NCI-H2171 treated with DMSO at 0.1 percent for 48 hours (cell line): ENCODE measurements around the gene PACSIN1.

ENCODE experiments used
- DNase-seq: peaks from one replicate; lab custom pipeline; 2025; lab: John Stamatoyannopoulos, UW

PACSIN1 gene

DNA sequence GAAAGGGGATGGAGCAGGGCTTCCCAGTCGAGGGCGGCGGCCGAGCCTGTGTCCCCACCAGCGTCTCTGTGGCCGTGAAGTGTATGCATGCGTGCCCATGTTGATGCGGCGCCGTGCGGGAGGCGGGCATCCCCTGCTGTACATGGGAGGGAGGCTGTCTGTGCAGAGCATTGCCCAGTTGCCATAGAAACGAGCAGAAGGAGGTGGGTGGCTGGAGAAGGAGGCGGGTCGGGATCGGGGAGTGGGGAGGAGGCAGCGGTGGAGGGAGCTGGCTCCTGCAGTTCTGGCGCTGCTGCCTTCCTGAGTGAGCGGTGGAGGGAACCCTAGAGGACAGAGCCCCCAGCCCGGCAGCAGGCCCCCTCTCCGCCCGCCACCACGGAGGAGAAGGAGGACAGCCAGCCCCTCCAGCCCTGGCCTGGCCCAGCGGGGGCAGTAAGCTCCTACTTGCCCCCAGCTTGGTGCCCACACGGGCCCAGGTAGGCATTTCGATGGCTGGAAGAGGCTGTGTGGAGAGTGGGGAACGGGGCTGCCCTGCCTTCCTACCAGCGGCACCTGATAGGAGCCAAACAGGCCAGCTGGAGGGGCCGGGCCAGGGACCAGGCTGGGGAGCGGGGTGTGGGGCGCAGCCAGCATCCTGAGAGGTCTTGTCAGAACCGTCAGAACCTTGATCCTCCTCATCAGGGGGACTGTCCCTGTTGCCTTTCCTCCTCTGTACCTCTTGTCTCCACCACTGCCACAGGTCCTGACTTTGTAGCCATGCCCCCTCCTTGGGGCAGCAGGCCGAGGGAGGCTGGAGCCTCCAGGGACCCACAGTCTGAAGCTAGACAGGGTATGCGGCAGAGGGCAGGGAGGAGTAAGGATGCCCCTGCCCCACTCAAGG is 49.0 kb downstream of the PACSIN1 start:
- DNase-seq, result peak; percentile 7

DNA sequence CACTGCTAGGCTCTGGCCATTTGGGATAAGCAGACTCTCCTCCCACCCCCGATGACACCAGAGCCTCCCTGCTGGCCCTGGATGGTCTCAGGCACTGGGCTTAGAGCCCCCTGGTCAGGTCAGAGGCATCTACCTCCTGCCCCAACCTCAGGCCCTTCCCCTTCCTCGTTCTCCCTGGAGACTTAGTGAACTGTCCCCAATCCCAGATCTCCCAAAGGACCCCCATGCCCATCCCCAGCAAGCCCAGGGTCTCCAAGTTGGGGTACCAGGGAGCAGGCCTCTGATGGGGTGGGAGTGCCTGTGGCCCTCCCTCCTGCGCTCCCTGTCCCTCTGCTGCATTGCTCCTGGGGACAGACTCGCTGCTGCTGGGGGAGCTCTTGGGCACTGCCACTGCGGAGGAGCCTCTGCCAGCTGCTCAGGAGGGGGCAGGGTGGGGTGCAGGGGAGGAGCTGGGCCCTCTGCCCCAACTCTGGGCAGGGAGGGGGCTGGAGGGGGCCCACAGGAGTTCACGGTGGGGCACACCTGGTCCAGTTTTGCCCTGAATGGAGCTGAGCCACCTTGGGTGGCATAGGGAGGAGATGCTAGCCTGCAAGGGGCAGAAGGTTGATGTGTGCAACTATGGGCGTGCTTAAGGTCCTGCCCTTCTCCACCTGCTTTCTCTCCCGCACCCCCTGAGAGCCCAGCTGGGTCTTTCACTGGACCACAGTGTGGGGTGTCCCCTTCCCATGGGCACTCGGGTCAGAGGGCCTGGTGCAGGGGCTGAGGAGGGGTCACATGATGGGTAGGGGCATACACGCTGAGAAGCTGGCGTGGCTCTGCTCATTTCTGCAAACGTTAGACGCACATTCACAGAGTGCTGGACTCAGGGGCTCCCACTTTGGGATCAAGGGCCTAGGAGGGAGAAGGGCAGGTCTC is 49.9 kb downstream of the PACSIN1 start:
- no peak for DNase-seq

DNA sequence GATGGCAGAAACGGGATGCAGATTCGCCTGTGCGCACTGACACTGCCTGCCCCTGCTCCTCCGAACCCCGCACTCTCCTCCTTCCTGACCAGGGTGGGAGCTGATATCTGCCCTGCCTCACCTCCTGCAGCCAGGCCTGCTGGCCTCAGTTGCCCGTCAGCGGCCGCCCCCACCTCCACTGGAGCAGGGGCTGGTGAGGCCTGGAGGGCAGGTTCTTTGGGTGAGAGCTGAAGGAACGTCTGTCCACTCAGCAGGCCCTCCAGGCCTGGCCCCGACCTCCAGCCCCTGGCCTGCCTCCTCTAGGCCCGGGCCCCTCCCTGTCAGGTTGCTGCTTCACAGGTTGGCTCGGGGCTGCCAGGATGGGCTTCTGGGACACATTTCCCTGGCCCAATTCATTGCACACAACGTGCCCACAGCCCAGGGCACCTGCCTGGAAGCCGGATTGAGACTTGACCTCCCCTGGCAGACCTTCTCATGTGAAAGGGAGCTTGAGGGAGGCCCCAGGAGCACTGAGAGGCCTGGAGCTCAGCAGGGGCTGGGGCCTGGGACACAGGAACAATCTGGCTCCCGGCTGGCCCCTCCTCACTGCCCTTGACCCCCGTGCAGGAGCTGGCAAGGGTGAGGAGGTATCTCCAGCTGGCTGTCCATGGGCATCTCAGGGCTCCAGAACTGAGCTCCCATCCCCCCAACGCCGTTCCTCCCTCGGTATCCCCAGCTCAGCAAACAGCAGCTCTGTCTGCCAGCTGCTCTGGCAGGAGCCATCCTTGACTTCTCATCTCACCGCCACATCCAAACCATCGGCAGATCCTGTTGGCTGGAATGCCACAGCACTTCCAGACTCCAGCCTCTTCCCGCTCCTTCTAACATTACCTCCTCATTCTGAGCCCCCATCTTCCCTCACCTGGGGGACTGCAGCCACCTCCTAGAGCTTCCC is 50.8 kb downstream of the PACSIN1 start:
- no peak for DNase-seq

DNA sequence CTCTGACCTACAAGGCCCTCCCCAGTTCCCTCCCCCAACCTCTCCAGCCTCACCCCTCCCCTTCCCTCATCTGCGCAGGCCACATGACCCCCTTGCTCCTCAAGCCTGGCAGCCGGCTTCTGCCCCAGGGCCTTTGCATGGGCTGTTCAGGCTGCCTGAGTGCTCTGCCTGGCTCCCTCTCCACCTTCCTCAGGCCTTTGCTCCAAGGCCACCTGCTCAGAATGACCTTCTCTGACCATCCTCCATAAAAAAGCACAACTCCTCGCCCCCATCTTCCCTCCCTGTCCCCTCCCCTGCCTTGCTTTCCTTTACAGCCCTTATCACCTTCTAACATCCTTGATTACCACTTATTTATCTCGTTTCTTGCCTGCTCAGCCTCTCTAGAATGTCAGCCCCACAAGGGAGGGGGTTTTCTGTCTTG is 51.6 kb downstream of the PACSIN1 start:
- DNase-seq, result no peak

DNA sequence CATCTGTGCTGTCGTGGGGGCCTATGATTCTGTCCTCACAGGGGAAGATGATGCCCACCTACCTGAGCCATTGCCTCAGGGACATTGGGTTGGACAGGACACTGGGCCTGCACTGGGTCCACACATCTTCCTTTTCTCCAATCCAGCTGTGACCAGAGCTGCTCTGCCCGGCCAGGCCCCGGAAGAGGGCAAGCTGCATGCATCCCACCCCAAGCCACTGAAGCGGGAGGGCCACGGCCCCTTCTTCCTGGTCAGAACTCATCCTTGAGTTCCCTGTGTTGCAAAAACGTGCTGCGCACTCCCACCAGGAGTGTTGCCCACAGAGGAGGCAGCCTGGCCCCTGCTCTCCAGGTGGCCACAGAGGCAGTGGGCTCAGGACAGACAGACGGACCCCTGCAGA is 52.1 kb downstream of the PACSIN1 start:
- DNase-seq, result no peak

DNA sequence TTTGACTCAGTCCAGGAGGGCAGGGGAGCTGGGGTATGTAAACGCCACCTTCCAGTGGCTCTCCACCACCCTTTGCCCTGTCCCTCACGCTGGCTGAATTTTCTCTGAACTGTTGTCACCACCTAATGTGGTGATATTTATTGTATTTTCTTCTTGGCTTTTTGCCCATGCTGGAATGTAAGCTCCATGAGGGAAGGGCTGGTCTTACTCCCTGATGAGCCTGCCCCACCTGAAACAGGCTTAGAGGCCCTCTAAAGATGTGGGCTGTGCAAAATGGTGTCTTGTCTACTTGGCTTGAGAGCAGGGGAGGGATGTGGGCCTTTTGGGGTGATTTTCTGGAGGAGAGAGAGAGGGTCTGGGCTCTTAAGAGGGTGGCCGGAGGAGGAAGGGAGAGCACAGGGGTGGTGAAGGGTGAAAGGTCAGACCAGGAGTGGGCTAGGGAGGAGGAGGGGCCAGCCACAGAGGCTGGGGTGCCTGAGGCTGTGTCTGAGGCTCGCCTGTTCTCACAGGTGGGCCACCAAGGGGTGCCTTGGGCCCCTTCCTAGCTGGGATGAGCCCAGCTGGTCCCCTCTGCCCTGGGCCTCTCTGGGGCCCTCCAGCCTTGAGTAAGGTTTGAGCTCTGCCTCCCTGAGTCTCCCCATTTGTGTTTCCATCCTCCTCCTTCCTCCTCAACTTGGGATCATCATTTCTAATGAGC is 52.9 kb downstream of the PACSIN1 start:
- no peak for DNase-seq

DNA sequence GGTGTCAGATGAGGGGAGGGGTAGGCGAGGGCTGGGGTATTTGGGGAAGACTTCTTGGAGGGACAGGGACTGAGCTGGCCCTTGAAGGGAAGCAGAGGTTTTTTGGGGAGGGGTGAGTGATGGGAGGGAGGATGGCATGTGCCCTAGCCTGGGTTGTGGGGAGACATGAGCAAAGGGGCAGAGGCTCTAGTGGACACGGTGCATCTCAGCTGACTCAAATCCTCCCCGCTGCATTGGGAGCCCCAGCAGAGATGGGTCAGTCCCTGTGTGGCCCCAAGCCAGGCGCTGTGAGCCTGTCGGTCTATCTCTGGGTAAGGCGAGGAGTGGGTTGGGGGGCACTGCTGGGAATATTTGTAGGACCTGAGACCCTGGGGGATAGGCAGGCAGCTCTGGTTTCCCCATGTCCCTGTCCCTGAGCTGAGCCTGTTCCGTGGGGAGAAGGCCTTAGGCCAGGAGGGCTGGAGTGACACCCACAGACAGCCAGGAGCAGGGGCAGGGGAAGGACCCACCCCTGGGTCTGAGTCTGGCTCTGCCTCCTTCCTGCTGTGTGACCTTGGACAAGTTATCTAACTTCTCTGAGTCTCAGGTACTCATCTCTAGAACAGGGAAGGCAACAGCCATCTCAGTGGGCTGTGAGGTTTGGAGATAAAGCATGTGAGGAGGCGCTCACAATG is 54.2 kb downstream of the PACSIN1 start:
- DNase-seq, result no peak

DNA sequence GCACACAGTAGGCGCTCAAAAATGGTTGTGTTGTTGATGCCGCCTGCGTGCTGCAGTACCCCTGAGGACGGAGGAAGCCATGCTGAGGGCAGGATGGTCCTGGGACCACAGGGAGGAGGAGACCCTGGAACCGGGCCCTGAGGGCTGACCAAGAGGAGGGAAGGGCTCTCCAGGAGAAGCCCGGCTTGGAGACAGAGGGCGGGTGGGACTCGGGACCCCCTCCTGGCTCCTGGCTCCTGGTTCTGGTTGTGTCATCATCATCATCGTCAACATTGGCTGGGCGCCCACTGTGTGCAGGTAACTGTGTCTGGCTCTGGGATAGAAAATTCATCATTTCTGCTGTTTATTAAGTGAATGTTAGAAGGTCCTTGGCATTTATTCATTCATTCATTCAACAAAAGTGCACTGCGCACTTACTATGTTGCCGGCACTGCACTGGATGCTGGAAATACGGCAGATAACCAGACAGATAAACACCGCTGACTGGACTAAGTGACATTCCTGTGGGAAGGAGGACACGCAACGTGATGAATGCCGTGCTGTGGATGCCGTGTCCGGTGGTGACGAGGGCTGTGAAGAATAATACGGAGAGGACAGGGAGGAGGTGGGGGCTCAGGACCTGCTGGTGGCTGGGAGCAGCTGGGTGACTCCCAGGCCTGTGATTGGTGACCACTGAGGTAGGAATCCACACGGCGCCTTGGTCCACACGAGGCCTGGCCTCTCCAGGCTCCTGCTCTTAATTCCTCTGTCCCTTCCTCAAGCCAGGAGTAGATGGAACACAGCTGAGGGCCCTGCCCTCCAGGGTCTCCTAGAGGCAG is 55.0 kb downstream of the PACSIN1 start:
- no peak for DNase-seq

DNA sequence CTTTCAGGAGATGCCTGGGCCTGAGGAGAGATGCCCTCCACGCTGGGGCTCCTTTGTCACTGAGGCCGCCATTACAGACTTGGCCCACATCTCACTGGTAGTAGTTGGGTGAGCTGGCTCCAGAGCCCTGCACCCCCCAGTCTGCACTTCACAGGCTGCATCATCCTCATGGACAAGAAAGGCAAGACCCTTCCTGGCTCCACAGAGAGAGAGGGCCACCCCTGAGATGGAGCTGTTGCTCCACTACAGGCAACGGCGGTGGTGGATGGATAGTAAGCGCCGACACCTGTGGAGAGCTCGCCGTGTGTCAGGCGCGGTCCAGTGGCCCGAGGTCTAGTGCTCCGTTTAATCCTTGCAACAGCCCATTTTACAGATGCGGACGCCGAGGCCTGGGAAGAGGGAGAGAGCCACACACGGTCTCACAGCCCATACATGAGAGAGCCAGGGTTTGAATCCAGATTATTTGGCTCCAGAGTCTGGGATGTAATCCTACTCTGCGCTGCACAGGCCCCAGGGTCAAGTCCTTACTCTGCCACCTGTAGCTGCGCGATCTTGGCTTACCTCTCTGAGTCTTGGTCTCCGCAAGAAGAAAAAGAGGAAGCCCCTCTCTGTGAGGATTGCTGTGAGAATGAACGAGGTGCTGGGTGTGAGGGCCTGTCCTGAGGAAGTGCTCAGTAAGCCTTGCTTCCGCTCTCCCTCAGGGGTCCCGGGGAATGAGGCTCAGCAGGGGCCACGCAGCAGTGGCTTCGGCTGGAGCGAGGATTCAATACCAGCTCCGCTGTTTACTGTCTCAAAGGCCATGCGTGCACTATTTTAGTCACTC is 55.8 kb downstream of the PACSIN1 start:
- DNase-seq, result no peak

DNA sequence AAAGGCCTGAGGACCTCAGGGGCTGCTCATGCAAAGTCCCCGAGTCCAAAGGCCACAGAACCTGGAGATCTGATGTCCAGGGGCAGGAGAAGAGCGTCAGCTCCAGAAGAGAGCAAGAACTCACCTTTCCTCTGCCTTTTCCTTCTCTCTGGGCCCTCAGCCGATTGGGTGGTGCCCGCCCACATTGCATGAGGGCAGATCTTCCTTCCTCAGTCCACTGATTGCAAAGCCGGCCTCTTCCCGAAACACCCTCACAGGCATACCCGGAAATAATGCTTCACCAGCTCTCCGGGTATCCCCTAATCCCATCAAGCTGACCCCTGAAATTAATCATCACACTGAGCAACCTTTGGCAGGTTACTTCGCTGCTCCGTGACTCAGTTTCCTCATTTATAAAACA is 56.9 kb downstream of the PACSIN1 start:
- no peak for DNase-seq

DNA sequence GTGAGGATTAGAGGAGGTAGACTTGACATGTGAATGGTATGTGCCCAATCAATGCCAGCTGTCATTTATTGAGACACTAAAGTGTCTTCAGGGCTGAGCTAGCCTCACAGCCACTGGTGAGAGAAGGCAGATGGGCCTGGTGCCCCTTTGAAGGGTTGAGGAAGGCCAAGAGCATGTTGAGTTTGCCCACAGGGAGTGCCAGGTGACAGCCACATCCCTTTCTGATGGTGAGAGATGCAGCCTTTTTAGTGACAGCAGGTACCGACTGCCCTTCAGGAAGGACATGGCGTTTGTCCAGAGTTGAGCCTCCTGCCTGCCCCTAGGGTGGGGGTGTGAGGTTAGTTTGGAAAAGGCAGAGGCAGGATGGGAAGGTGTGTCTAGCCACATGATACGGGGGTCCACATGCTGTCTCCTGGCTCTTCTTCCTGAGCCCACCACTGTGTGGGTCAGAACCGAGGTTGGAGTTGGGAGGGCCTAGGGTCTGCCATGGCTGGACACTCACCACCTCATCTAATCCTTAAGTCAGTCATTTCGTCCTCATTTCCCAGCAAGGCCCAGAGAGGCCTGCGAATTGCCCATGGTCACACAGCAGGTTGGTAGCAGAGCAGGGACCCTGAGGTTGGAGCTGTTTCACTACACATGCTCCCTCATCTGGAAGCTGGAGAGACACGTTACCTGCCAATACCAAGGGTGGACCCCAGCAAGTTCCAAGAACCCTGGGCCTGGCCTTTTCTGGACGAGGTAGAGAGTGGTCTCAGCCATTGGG is 57.7 kb downstream of the PACSIN1 start:
- no peak for DNase-seq

DNA sequence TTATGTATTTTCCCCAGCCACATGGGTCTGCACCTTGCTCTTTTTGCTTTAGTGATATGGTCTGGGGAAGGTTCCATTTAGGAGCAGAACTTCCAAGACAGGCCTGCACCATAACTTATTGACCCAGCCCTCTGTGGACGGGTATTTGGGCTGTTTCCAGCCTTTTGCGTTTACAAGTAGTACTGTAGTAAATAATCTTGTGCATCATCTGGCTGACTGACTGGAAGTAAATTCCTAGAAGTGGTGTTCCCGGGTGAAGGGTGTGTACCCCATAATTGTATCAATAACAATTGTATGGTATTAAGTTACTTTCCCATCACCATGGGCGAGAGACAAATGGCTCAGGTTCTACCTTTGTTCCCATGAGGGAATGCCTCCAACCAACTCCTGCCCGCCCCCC is 58.6 kb downstream of the PACSIN1 start:
- DNase-seq, result peak; percentile 30

DNA sequence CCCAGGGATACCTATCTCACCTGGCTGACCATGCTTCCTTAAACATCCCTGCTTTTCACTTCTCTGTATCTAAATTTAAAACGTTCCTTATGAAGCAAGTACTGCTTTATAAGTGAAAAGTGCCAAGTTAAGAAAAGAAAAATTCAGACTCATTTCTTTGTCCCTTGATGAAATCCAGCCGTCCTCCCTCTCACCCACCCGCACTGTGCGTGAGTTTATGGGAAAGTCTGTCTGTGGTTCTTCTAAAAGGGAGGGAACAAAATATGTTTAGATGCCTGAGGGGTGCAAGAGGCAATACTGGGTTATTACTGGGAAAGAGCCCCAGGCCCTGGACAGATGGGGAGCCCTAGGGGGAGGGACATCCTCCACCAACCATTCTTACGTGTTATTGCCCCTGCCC is 59.1 kb downstream of the PACSIN1 start:
- DNase-seq, result no peak

DNA sequence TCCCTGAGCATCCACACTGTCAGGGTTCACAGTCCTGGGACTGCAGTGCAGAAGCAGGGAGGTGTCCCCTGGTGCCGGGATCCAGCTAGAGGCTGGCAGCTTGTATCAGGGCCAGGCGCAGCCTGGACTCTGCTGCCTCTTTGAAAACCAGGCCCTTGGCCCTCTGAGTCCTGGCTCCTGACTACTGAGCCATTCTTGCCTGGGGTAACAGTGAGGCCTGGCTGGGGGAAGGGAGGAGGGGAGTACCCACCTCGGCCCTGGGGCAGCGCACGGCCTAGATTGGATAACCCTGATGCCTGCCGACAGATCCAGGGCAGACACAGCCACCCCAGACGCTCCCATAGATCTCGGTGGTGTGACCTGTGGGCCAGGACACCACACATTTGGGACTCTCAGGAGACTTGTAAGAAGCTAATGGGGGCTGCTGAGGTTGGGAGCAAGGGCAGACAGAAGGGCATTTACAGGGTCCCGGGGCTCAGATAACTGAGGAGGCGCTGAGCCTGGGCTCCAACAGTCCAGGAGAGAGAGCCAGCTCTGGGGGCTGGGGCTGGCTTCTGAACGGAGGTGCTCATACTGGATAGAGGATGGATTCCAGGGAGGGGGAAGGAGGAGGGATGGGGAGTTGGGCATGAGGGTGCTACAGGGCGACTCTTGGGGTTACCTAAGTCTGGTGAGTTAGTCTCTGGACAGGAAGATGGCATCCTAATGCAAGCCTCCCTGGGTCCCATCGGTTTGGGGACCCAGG is 59.7 kb downstream of the PACSIN1 start:
- DNase-seq, result no peak

DNA sequence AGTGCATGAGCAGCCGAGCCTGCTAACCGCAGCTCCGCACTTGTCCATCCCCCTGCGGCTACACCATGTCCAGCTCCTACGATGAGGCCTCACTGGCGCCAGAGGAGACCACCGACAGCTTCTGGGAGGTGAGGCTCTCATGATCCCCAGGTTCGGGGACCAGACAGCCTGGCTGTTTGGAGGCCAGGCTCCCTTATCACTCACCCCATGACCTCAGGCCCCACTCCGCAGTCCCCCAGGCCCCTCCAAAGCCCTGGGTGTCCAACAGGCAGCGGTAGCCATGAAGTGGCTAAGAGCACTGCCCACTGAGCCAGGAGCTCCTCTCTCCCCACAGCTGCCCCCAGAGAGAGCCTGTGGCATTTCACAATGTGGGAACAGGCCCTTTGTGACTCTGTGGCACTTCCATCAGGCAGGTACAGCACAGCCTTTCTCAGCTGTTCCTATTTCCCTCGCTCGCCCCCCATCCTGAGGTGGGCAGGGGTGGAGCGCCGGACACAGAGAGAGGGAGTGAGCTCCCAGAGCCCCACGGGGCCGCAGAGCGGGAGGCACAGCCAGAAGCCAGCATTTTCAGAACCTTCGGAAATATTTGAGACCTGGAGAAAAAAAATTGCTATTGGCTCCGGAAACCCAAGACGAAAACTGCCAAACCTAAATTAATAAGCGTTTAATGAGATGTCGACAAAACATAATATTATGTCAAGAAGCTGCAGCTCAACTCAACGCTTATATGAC is 60.5 kb downstream of the PACSIN1 start:
- DNase-seq, result no peak

DNA sequence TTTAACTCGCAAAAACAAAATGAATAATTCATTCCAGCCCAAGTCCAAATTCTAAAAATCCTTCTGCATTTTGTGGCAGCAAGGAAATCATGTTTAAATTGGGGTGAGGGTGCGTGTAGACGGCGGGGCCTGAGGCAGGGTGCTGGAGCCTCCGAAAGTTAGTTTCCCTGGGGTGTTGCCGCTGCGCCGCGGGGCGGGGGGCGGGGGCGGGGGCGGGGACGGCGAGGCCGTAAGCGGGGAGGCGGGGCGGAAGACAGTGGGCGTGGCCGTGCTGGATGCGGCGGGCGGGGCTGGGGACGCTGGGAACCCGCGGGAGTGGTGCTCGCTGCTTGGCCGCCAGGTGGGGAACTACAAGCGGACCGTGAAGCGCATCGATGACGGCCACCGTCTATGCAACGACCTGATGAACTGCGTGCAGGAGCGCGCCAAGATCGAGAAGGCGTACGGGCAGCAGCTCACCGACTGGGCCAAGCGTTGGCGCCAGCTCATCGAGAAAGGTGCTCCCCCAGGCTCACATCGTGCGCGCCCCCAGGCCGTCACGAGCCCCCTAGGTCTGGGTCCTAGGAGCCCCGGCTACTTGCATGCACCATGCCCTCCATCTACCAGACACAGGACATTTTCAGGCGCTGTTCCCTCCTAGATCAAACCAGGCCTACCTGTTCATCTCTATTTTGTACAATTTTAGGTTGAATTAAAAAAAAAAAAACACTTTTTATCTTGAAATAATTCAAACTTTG is 61.3 kb downstream of the PACSIN1 start:
- peak; percentile 94 for DNase-seq
